Activated T-cell treated with anti-CD3 and anti-CD28 coated beads, Interleukin-2, amount 50 U/mL, for 4 hours (primary cell): ENCODE data around the gene PAX4. TPM values are rescaled to one million over a fixed set of nuclear protein-coding genes. Genes with fewer than 3 reads are reported as not detected.
"Not testable (repeated sequence)": the region's sequence is repeated elsewhere in the genome, so short reads cannot be mapped to it uniquely, and the experiment has no call there.

Source experiments
- ATAC-seq, 2 donors: fragments of 200-7000 bp; cut with Tn5 transposase; one replicate each; pipeline ENCODE4 v1.10.0; 2021
- DNase-seq: peaks from one replicate; pipeline ENCODE4 v3.0.0-alpha.2; 2020
- H3K27me3 Mint-ChIP-seq: one replicate; pipeline ENCODE4 v1.8.0; 2021; ENCODE audit warnings: low read depth, mixed read lengths
- H3K36me3 Mint-ChIP-seq: one replicate; pipeline ENCODE4 v1.8.0; 2022; ENCODE audit warnings: mixed read lengths; ENCODE audit not compliant: insufficient read depth
- H3K4me1 Mint-ChIP-seq: one replicate; pipeline ENCODE4 v1.8.0; 2021; ENCODE audit warnings: low read depth, mixed read lengths
- H3K4me3 Mint-ChIP-seq: one replicate; pipeline ENCODE4 v1.8.0; 2021; ENCODE audit warnings: mild to moderate bottlenecking, moderate library complexity, mixed read lengths
- H3K9me3 Mint-ChIP-seq: one replicate; pipeline ENCODE4 v1.8.0; 2021; ENCODE audit warnings: mixed read lengths
- total RNA-seq, 3 donors: library from RNA; stranded (reverse); gene quantifications; one replicate each; pipeline ENCODE4 v1.2.1, GENCODE V29; 2021

Gene PAX4
- total RNA-seq, 3 donors from 2014 or later = not detected

GRCh38 chr7:127585044-127585953 is 32.6 kb downstream of the PAX4 start, which contains the start of gene GCC1:
TSS of gene GCC1 (minus strand) at chr7:127585596. CDS start at chr7:127585182, 414 bp downstream.
- H3K27me3 Mint-ChIP-seq = no peaks in the 10 kb centered on the region
- ATAC-seq = peak; percentile 81
- H3K4me3 Mint-ChIP-seq = peak within 1 kb of the TSS; percentile 92
- H3K36me3 Mint-ChIP-seq = peaks cover 18% of the 10 kb centered on the region
- peak; percentile 94 for DNase-seq
- peaks cover 75% of the 10 kb centered on the region for H3K4me1 Mint-ChIP-seq
- no peaks in the 10 kb centered on the region for H3K9me3 Mint-ChIP-seq

GRCh38 chr7:127584648-127585043 is 33.3 kb downstream of the PAX4 start:
- H3K36me3 Mint-ChIP-seq = peaks cover 23% of the 10 kb centered on the region
- H3K4me3 Mint-ChIP-seq = peak overlapping the region; percentile 92
- no peaks in the 10 kb centered on the region for H3K9me3 Mint-ChIP-seq
- peaks cover 76% of the 10 kb centered on the region for H3K4me1 Mint-ChIP-seq
- H3K27me3 Mint-ChIP-seq = no peaks in the 10 kb centered on the region
- no peak for ATAC-seq
- no peak for DNase-seq

- no peaks in the 10 kb centered on the region for H3K9me3 Mint-ChIP-seq
- H3K27me3 Mint-ChIP-seq = no peaks in the 10 kb centered on the region
- peaks cover 67% of the 10 kb centered on the region for H3K4me1 Mint-ChIP-seq
- peaks cover 36% of the 10 kb centered on the region for H3K36me3 Mint-ChIP-seq
- DNase-seq = no peak
- ATAC-seq = no peak
- H3K4me3 Mint-ChIP-seq = no peak overlapping the region
Measured at GRCh38 chr7:127582361-127582760, 35.6 kb downstream of the PAX4 start.

- Mint-ChIP-seq H3K4me3 (no peak overlapping the region), H3K9me3 (no peaks in the 10 kb centered on the region), H3K36me3 (peaks cover 38% of the 10 kb centered on the region), H3K4me1 (peaks cover 65% of the 10 kb centered on the region), H3K27me3 (no peaks in the 10 kb centered on the region)
- no peak for ATAC-seq
- no peak for DNase-seq
Measured at GRCh38 chr7:127581716-127582115, 36.2 kb downstream of the PAX4 start.

GRCh38 chr7:127580612-127581011 is 37.3 kb downstream of the PAX4 start:
- Mint-ChIP-seq H3K9me3 (no peaks in the 10 kb centered on the region), H3K36me3 (peaks cover 40% of the 10 kb centered on the region), H3K4me3 (no peak overlapping the region), H3K4me1 (peaks cover 59% of the 10 kb centered on the region), H3K27me3 (no peaks in the 10 kb centered on the region)
- ATAC-seq (no peak), DNase-seq (no peak)

- Mint-ChIP-seq H3K36me3 (peaks cover 43% of the 10 kb centered on the region), H3K9me3 (no peaks in the 10 kb centered on the region), H3K4me3 (no peak overlapping the region), H3K27me3 (no peaks in the 10 kb centered on the region), H3K4me1 (peaks cover 47% of the 10 kb centered on the region)
- ATAC-seq = no peak
- no peak for DNase-seq
Measured at GRCh38 chr7:127578711-127579275, 39.1 kb downstream of the PAX4 start.

- ATAC-seq (no peak), DNase-seq (no peak)
- Mint-ChIP-seq H3K4me1 (peaks cover 41% of the 10 kb centered on the region), H3K9me3 (no peaks in the 10 kb centered on the region), H3K27me3 (no peaks in the 10 kb centered on the region), H3K36me3 (peaks cover 43% of the 10 kb centered on the region), H3K4me3 (no peak overlapping the region)
Measured at GRCh38 chr7:127578036-127578684, 39.8 kb downstream of the PAX4 start.

GRCh38 chr7:127571741-127572505 is 46.0 kb downstream of the PAX4 start:
- peaks cover 25% of the 10 kb centered on the region for H3K36me3 Mint-ChIP-seq
- H3K4me1 Mint-ChIP-seq = peaks cover 4% of the 10 kb centered on the region
- H3K27me3 Mint-ChIP-seq = no peaks in the 10 kb centered on the region
- DNase-seq = no peak
- no peak overlapping the region for H3K4me3 Mint-ChIP-seq
- no peak for ATAC-seq
- H3K9me3 Mint-ChIP-seq = no peaks in the 10 kb centered on the region

- peaks cover 30% of the 10 kb centered on the region for H3K36me3 Mint-ChIP-seq
- H3K27me3 Mint-ChIP-seq, H3K4me1 Mint-ChIP-seq, H3K4me3 Mint-ChIP-seq, ATAC-seq, H3K9me3 Mint-ChIP-seq, DNase-seq: not testable (repeated sequence)
Measured at GRCh38 chr7:127568034-127568433, 49.9 kb downstream of the PAX4 start.

GRCh38 chr7:127566242-127566641 is 51.7 kb downstream of the PAX4 start:
- ATAC-seq (no peak), DNase-seq (no peak)
- H3K4me3 Mint-ChIP-seq = no peak overlapping the region
- no peaks in the 10 kb centered on the region for H3K27me3 Mint-ChIP-seq
- no peaks in the 10 kb centered on the region for H3K4me1 Mint-ChIP-seq
- H3K36me3 Mint-ChIP-seq = peaks cover 24% of the 10 kb centered on the region
- H3K9me3 Mint-ChIP-seq = peaks cover 5% of the 10 kb centered on the region

Other genes starting within 250 kb of the PAX4 start
- gene ZNF800, start 225.4 kb downstream of the PAX4 start, total RNA-seq = 10 to 100 TPM; 37.2 to 41.4 (median 40.4) TPM
- 10 to 100 TPM; 16.2 to 19.1 (median 18.5) TPM for gene GCC1, start 32.5 kb downstream of the PAX4 start, total RNA-seq
- gene ARF5, start 29.7 kb downstream of the PAX4 start, total RNA-seq = 100 to 1,000 TPM in 2 of 3 donors, 10 to 100 TPM in 1; 94.0 to 116 (median 104) TPM
- 1 to 10 TPM; 1.2 to 2.2 (median 1.7) TPM for gene FSCN3, start 24.4 kb downstream of the PAX4 start, total RNA-seq
- 100 to 1,000 TPM; 260 to 267 (median 267) TPM for gene SND1, start 34.1 kb upstream of the PAX4 start, total RNA-seq